ENCODE data around the gene SUCLA2.
A peak's percentile ranks its signal among the peaks of the same experiment; 100 is the strongest.
"Not testable (repeated sequence)": the region's sequence is repeated elsewhere in the genome, so short reads cannot be mapped to it uniquely, and the experiment has no call there.

SUCLA2 gene

DNA sequence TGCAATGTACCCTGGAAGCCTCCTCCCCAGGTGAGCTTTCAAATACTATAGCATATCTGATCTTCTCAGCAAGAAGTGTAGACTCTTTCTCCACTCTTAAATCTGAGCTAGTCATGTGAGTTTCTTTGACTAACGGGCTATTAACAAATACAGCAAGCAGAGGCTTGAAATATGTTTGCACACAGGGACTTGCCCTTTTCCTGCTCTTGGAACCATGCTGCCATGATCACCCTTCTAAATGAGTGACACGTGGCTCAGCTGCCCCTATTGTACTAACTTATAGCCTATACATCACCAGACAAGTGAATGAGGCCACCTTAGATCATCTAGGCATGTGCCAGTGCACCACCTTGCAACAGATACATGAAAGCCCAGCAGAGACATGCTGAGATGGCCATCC lies 13.3 kb upstream of the SUCLA2 start:
- DNase-seq (ENCODE audit: low read depth) = no peak
- no peak overlapping the region for H3K4me3 ChIP-seq (ENCODE audit: control insufficient read depth, low read depth, low read length)
- TF ChIP-seq, protein P1, sequence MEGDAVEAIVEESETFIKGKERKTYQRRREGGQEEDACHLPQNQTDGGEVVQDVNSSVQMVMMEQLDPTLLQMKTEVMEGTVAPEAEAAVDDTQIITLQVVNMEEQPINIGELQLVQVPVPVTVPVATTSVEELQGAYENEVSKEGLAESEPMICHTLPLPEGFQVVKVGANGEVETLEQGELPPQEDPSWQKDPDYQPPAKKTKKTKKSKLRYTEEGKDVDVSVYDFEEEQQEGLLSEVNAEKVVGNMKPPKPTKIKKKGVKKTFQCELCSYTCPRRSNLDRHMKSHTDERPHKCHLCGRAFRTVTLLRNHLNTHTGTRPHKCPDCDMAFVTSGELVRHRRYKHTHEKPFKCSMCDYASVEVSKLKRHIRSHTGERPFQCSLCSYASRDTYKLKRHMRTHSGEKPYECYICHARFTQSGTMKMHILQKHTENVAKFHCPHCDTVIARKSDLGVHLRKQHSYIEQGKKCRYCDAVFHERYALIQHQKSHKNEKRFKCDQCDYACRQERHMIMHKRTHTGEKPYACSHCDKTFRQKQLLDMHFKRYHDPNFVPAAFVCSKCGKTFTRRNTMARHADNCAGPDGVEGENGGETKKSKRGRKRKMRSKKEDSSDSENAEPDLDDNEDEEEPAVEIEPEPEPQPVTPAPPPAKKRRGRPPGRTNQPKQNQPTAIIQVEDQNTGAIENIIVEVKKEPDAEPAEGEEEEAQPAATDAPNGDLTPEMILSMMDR (conservative IDR thresholded peaks at IDR 0.05; ENCODE audit: control insufficient read depth, insufficient read depth, low read depth, low read length) = no peak

- DNase-seq (ENCODE audit: low read depth) = no peak
- H3K4me3 ChIP-seq (ENCODE audit: control insufficient read depth, low read depth, low read length) = no peak overlapping the region
- TF ChIP-seq, protein P1 (conservative IDR thresholded peaks at IDR 0.05; ENCODE audit: control insufficient read depth, insufficient read depth, low read depth, low read length) = no peak
These were observed 11.6 kb upstream of the SUCLA2 start for GRCh38 chr13:48012668-48013067.

GRCh38 chr13:48010698-48011097 lies 9.6 kb upstream of the SUCLA2 start:
- TF ChIP-seq, protein P1 (conservative IDR thresholded peaks at IDR 0.05; ENCODE audit: control insufficient read depth, insufficient read depth, low read depth, low read length) = no peak
- no peak for DNase-seq (ENCODE audit: low read depth)
- H3K4me3 ChIP-seq (ENCODE audit: control insufficient read depth, low read depth, low read length) = no peak overlapping the region

GRCh38 chr13:48009284-48009683 lies 8.2 kb upstream of the SUCLA2 start:
- DNase-seq (ENCODE audit: low read depth) = peak; percentile 79
- TF ChIP-seq, protein P1 (conservative IDR thresholded peaks at IDR 0.05; ENCODE audit: control insufficient read depth, insufficient read depth, low read depth, low read length) = no peak
- H3K4me3 ChIP-seq (ENCODE audit: control insufficient read depth, low read depth, low read length) = no peak overlapping the region

GRCh38 chr13:48006396-48006795 lies 5.3 kb upstream of the SUCLA2 start:
- TF ChIP-seq, protein P1 (conservative IDR thresholded peaks at IDR 0.05; ENCODE audit: control insufficient read depth, insufficient read depth, low read depth, low read length) = no peak
- no peak overlapping the region for H3K4me3 ChIP-seq (ENCODE audit: control insufficient read depth, low read depth, low read length)
- peak; percentile 31 for DNase-seq (ENCODE audit: low read depth)

- no peak for DNase-seq (ENCODE audit: low read depth)
- TF ChIP-seq, protein P1 (conservative IDR thresholded peaks at IDR 0.05; ENCODE audit: control insufficient read depth, insufficient read depth, low read depth, low read length) = no peak
- no peak overlapping the region for H3K4me3 ChIP-seq (ENCODE audit: control insufficient read depth, low read depth, low read length)
These were observed 3.1 kb upstream of the SUCLA2 start for GRCh38 chr13:48004201-48004600.

DNA sequence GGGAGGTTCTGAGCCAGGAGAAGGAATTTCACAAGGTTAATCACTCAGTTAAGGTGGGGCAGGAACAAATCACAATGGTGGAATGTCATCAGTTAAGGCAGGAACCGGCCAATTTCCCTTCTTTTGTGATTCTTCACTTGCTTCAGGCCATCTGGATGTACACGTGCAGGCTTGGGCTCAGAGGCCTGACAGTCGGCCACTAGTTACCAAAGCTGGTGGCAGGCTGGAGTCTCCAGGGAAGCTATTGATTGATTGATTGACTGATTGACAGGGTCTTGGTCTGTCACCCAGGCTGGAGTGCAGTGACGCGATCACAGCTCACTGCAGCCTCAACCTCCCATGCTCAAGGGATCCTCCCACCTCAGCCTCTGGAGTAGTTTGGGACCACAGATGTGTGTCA lies 926 bp upstream of the SUCLA2 start:
- DNase-seq (ENCODE audit: low read depth); H3K4me3 ChIP-seq (ENCODE audit: control insufficient read depth, low read depth, low read length): not testable (repeated sequence)

Measured in fibroblast of mammary gland (primary cell).